Measurements from ENCODE around the gene FRMD7. TPM values are rescaled to one million over a fixed set of nuclear protein-coding genes. Genes with fewer than 3 reads are reported as not detected.
"Not testable (repeated sequence)": the region's sequence is repeated elsewhere in the genome, so short reads cannot be mapped to it uniquely, and the experiment has no call there.

FRMD7 gene
- total RNA-seq: not detected

GRCh38 chrX:132127743-132128142 is at the start of gene FRMD7:
TSS of gene FRMD7 (minus strand) at chrX:132128020. CDS start at chrX:132127844, 176 bp downstream.
- no peak for DNase-seq (ENCODE audit: low read depth in 2 of 3, low spot score in 2 of 3)

- DNase-seq (ENCODE audit: low read depth in 2 of 3, low spot score in 2 of 3): no peak
Observed at GRCh38 chrX:132173647-132174046, 45.8 kb upstream of the FRMD7 start.

- DNase-seq (ENCODE audit: low read depth in 2 of 3, low spot score in 2 of 3): no peak
Observed at GRCh38 chrX:132171881-132172280, 44.1 kb upstream of the FRMD7 start.

- DNase-seq (ENCODE audit: low read depth in 2 of 3, low spot score in 2 of 3): peak in 2 of 3 donors; percentile 0
Observed at GRCh38 chrX:132171478-132171877, 43.7 kb upstream of the FRMD7 start.

- no peak for DNase-seq (ENCODE audit: low read depth in 2 of 3, low spot score in 2 of 3)
Observed at GRCh38 chrX:132169554-132169953, 41.7 kb upstream of the FRMD7 start.

- no peak for DNase-seq (ENCODE audit: low read depth in 2 of 3, low spot score in 2 of 3)
Observed at GRCh38 chrX:132165651-132166050, 37.8 kb upstream of the FRMD7 start.

GRCh38 chrX:132165005-132165404 is 37.2 kb upstream of the FRMD7 start:
- no peak for DNase-seq (ENCODE audit: low read depth in 2 of 3, low spot score in 2 of 3)

- DNase-seq (ENCODE audit: low read depth in 2 of 3, low spot score in 2 of 3): not testable (repeated sequence)
Observed at GRCh38 chrX:132163094-132163493, 35.3 kb upstream of the FRMD7 start.

GRCh38 chrX:132153166-132153565 is 25.3 kb upstream of the FRMD7 start:
- DNase-seq (ENCODE audit: low read depth in 2 of 3, low spot score in 2 of 3): no peak

- no peak for DNase-seq (ENCODE audit: low read depth in 2 of 3, low spot score in 2 of 3)
Observed at GRCh38 chrX:132146456-132146855, 18.6 kb upstream of the FRMD7 start.

- DNase-seq (ENCODE audit: low read depth in 2 of 3, low spot score in 2 of 3): no peak
Observed at GRCh38 chrX:132144061-132144460, 16.2 kb upstream of the FRMD7 start.

- no peak for DNase-seq (ENCODE audit: low read depth in 2 of 3, low spot score in 2 of 3)
Observed at GRCh38 chrX:132125906-132126305, 1.9 kb downstream of the FRMD7 start.

GRCh38 chrX:132120913-132121312 is 6.9 kb downstream of the FRMD7 start:
- DNase-seq (ENCODE audit: low read depth in 2 of 3, low spot score in 2 of 3): no peak

GRCh38 chrX:132119821-132120515 is 7.9 kb downstream of the FRMD7 start:
- DNase-seq (ENCODE audit: low read depth in 2 of 3, low spot score in 2 of 3): no peak

GRCh38 chrX:132119283-132119682 is 8.5 kb downstream of the FRMD7 start:
- DNase-seq (ENCODE audit: low read depth in 2 of 3, low spot score in 2 of 3): no peak

- DNase-seq (ENCODE audit: low read depth in 2 of 3, low spot score in 2 of 3): no peak
Observed at GRCh38 chrX:132118358-132118757, 9.5 kb downstream of the FRMD7 start.

- DNase-seq (ENCODE audit: low read depth in 2 of 3, low spot score in 2 of 3): no peak
Observed at GRCh38 chrX:132115792-132116191, 12.0 kb downstream of the FRMD7 start.

GRCh38 chrX:132114607-132115006 is 13.2 kb downstream of the FRMD7 start:
- DNase-seq (ENCODE audit: low read depth in 2 of 3, low spot score in 2 of 3): no peak

GRCh38 chrX:132107291-132107690 is 20.5 kb downstream of the FRMD7 start:
- no peak for DNase-seq (ENCODE audit: low read depth in 2 of 3, low spot score in 2 of 3)

GRCh38 chrX:132101799-132102198 is 26.0 kb downstream of the FRMD7 start:
- DNase-seq (ENCODE audit: low read depth in 2 of 3, low spot score in 2 of 3): no peak

- no peak for DNase-seq (ENCODE audit: low read depth in 2 of 3, low spot score in 2 of 3)
Observed at GRCh38 chrX:132101206-132101605, 26.6 kb downstream of the FRMD7 start.

- not testable (repeated sequence) for DNase-seq (ENCODE audit: low read depth in 2 of 3, low spot score in 2 of 3)
Observed at GRCh38 chrX:132098704-132099103, 29.1 kb downstream of the FRMD7 start.

- DNase-seq (ENCODE audit: low read depth in 2 of 3, low spot score in 2 of 3): no peak
Observed at GRCh38 chrX:132094164-132094563, 33.7 kb downstream of the FRMD7 start.
